SK-N-SH treated with all-trans-retinoic acid at 6 μM for 48 hours (cell line): ENCODE results near the gene EVI2B.

Source experiments
- BACH2 ChIP-seq: fragments of 250-450 bp; sonication (Bioruptor Pico); IDR thresholded peaks from 2 replicates; pipeline ENCODE4 v1.9.0; 2021; ENCODE audit warnings: mild to moderate bottlenecking, borderline replicate concordance
- GLIS3 ChIP-seq: fragments of 250-450 bp; sonication (Bioruptor Pico); IDR thresholded peaks from 2 replicates; pipeline ENCODE4 v1.5.0; 2020; ENCODE audit warnings: mild to moderate bottlenecking, moderate library complexity
- ISL1 ChIP-seq: fragments of 250-450 bp; sonication (Bioruptor Pico); IDR thresholded peaks from 2 replicates; pipeline ENCODE4 v2.1.2; 2022; ENCODE audit warnings: mild to moderate bottlenecking, moderate library complexity
- OSR1 ChIP-seq: fragments of 250-450 bp; sonication (Bioruptor Pico); IDR thresholded peaks from 2 replicates; pipeline ENCODE4 v1.8.0; 2022; ENCODE audit warnings: moderate library complexity, mild to moderate bottlenecking, inconsistent platforms
- RARB ChIP-seq: fragments of 250-450 bp; sonication (Bioruptor Pico); IDR thresholded peaks from 2 replicates; pipeline ENCODE4 v1.8.0; 2021; ENCODE audit warnings: mild to moderate bottlenecking, moderate library complexity
- TOX ChIP-seq: fragments of 250-450 bp; sonication (Bioruptor Pico); IDR thresholded peaks from 2 replicates; pipeline ENCODE4 v1.8.0; 2021; ENCODE audit warnings: mild to moderate bottlenecking, moderate library complexity, borderline replicate concordance
- ZFP3 ChIP-seq: fragments of 250-450 bp; sonication (Bioruptor Pico); IDR thresholded peaks from 2 replicates; pipeline ENCODE4 v1.5.0; 2020; ENCODE audit warnings: mild to moderate bottlenecking, moderate library complexity
- ZNF565 ChIP-seq: fragments of 450-650 bp; formaldehyde crosslinking; conservative IDR thresholded peaks from 2 replicates; pipeline ENCODE4 v1.5.0; 2020; ENCODE audit warnings: low read depth, mild to moderate bottlenecking, moderate library complexity
- ZNF70 ChIP-seq: fragments of 450-650 bp; formaldehyde crosslinking; IDR thresholded peaks from 2 replicates; pipeline ENCODE4 v1.5.0; 2020; ENCODE audit warnings: mild to moderate bottlenecking, moderate library complexity
- TF ChIP-seq, protein P1 (sequence below): fragments of 250-450 bp; sonication (Bioruptor Pico); IDR thresholded peaks from 2 replicates; pipeline ENCODE4 v1.8.0; 2020; ENCODE audit warnings: mild to moderate bottlenecking, moderate library complexity, borderline replicate concordance
- TF ChIP-seq, protein P2 (sequence below): fragments of 250-450 bp; sonication (Bioruptor Pico); IDR thresholded peaks from 2 replicates; pipeline ENCODE4 v1.5.1; 2020; ENCODE audit warnings: low read depth, mild to moderate bottlenecking, moderate library complexity
- TF ChIP-seq, protein P3 (sequence below): fragments of 250-450 bp; sonication (Bioruptor Pico); IDR thresholded peaks from 2 replicates; pipeline ENCODE4 v1.8.0; 2021; ENCODE audit warnings: low read depth, mild to moderate bottlenecking, moderate library complexity, borderline replicate concordance

DNA sequence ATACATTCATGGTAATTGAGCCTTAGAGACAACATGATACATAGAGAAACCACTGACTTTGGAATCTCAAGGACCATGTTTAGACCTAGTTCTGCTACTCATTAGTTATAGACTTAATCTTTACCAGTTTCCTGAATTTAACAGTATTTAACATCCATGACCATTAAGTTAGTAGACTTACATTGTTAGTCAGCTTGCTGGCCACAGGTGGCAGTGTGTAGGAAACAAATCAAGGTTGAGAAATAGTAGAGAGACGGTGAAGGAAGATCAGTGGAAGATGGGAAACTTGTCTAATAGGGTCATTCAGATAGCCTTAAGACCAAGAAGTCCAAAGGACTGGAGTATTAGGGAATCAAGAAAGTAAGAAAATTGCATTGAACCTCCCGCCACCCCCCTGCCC lies 47.8 kb downstream of the EVI2B start:
- TF ChIP-seq TOX (CRISPR knock-in tag), result no peak
- TF ChIP-seq, protein P1, sequence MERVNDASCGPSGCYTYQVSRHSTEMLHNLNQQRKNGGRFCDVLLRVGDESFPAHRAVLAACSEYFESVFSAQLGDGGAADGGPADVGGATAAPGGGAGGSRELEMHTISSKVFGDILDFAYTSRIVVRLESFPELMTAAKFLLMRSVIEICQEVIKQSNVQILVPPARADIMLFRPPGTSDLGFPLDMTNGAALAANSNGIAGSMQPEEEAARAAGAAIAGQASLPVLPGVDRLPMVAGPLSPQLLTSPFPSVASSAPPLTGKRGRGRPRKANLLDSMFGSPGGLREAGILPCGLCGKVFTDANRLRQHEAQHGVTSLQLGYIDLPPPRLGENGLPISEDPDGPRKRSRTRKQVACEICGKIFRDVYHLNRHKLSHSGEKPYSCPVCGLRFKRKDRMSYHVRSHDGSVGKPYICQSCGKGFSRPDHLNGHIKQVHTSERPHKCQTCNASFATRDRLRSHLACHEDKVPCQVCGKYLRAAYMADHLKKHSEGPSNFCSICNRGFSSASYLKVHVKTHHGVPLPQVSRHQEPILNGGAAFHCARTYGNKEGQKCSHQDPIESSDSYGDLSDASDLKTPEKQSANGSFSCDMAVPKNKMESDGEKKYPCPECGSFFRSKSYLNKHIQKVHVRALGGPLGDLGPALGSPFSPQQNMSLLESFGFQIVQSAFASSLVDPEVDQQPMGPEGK, result no peak
- no peak for TF ChIP-seq BACH2 (CRISPR knock-in tag)
- no peak for TF ChIP-seq OSR1 (CRISPR knock-in tag)
- TF ChIP-seq, protein P2, sequence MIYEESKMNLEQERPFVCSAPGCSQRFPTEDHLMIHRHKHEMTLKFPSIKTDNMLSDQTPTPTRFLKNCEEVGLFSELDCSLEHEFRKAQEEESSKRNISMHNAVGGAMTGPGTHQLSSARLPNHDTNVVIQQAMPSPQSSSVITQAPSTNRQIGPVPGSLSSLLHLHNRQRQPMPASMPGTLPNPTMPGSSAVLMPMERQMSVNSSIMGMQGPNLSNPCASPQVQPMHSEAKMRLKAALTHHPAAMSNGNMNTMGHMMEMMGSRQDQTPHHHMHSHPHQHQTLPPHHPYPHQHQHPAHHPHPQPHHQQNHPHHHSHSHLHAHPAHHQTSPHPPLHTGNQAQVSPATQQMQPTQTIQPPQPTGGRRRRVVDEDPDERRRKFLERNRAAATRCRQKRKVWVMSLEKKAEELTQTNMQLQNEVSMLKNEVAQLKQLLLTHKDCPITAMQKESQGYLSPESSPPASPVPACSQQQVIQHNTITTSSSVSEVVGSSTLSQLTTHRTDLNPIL (CRISPR knock-in tag), result no peak
- no peak for TF ChIP-seq ZNF70 (CRISPR knock-in tag)
- TF ChIP-seq, protein P3, sequence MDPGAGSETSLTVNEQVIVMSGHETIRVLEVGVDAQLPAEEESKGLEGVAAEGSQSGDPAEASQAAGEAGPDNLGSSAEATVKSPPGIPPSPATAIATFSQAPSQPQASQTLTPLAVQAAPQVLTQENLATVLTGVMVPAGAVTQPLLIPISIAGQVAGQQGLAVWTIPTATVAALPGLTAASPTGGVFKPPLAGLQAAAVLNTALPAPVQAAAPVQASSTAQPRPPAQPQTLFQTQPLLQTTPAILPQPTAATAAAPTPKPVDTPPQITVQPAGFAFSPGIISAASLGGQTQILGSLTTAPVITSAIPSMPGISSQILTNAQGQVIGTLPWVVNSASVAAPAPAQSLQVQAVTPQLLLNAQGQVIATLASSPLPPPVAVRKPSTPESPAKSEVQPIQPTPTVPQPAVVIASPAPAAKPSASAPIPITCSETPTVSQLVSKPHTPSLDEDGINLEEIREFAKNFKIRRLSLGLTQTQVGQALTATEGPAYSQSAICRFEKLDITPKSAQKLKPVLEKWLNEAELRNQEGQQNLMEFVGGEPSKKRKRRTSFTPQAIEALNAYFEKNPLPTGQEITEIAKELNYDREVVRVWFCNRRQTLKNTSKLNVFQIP, result no peak
- no peak for TF ChIP-seq GLIS3 (CRISPR knock-in tag)
- TF ChIP-seq RARB (CRISPR knock-in tag), result no peak
- no peak for TF ChIP-seq ZNF565 (CRISPR knock-in tag)
- TF ChIP-seq ISL1 (CRISPR knock-in tag), result no peak
- TF ChIP-seq ZFP3 (CRISPR knock-in tag), result no peak
